Activated B cell treated with CpG ODN at 0.5 μM for 24 hours (primary cell): Measurements from ENCODE around the gene UGT2B11. TPM values are rescaled to one million over a fixed set of nuclear protein-coding genes. Genes with fewer than 3 reads are reported as not detected.
"Not testable (repeated sequence)": the region's sequence is repeated elsewhere in the genome, so short reads cannot be mapped to it uniquely, and the experiment has no call there.

Experiments used
- ATAC-seq: fragments of 200-7000 bp; cut with Tn5 transposase; one replicate; pipeline ENCODE4 v1.10.0; 2021; ENCODE audit warnings: low read depth, mild to moderate bottlenecking, moderate library complexity
- CTCF ChIA-PET: fragments of 350-600 bp; sonication (Branson Sonifier 250); formaldehyde crosslinking; loops from one replicate; lab custom pipeline; 2021; ENCODE audit warnings: antibody characterized with exemption; lab: Charles Lee
- POLR2A ChIA-PET: fragments of 350-600 bp; sonication (Branson Sonifier 250); formaldehyde crosslinking; loops from one replicate; lab custom pipeline; 2021; ENCODE audit warnings: antibody characterized with exemption; lab: Charles Lee
- DNase-seq: peaks from one replicate; pipeline ENCODE4 v3.0.0; 2022
- H3K27ac Mint-ChIP-seq: one replicate; pipeline ENCODE4 v1.8.0; 2020; ENCODE audit warnings: mixed read lengths
- H3K27me3 Mint-ChIP-seq: one replicate; pipeline ENCODE4 v1.8.0; 2021; ENCODE audit warnings: mixed read lengths
- H3K36me3 Mint-ChIP-seq: one replicate; pipeline ENCODE4 v1.8.0; 2021; ENCODE audit warnings: low read depth, mixed read lengths
- H3K4me1 Mint-ChIP-seq: one replicate; pipeline ENCODE4 v1.8.0; 2021; ENCODE audit warnings: mixed read lengths
- H3K4me3 Mint-ChIP-seq: one replicate; pipeline ENCODE4 v1.8.0; 2020; ENCODE audit warnings: mild to moderate bottlenecking, mixed read lengths
- H3K9me3 Mint-ChIP-seq: one replicate; pipeline ENCODE4 v1.8.0; 2020; ENCODE audit warnings: mixed read lengths
- CTCF ChIP-seq: fragments of 200-600 bp; IDR thresholded peaks from one replicate; pipeline ENCODE4 v1.8.0; 2022; ENCODE audit warnings: antibody characterized with exemption, mild to moderate bottlenecking
- intact Hi-C: fragments of 100-400 bp; cut with micrococcal nuclease; formaldehyde crosslinking; loops from one replicate; pipeline ENCODE4 v1.15.1; 2024
- total RNA-seq: library from RNA; stranded (reverse); gene quantifications from 2 replicates; pipeline ENCODE4 v1.2.3, GENCODE V29; 2022

Gene UGT2B11
- total RNA-seq = not detected in 2 replicates

- TF ChIP-seq CTCF = no peak
- no peak for ATAC-seq
- POLR2A ChIA-PET = no interaction called here
- CTCF ChIA-PET = no interaction called here
- no peak for DNase-seq
- H3K4me1 Mint-ChIP-seq = no peaks in the 10 kb centered on the region
- intact Hi-C loops = no loop called here
- no peaks in the 10 kb centered on the region for H3K9me3 Mint-ChIP-seq
- H3K27me3 Mint-ChIP-seq = no peaks in the 10 kb centered on the region
- no peaks in the 10 kb centered on the region for H3K36me3 Mint-ChIP-seq
- H3K27ac Mint-ChIP-seq = no peak within 1 kb of the TSS
- no peak within 1 kb of the TSS for H3K4me3 Mint-ChIP-seq
Measured at GRCh38 chr4:69214716-69215115, at the start of gene UGT2B11. Gene UGT2B11, minus strand, starts transcription at chr4:69214748. Its CDS starts 26 bp downstream, at chr4:69214722.

- ATAC-seq, H3K4me3 Mint-ChIP-seq, CTCF ChIA-PET, POLR2A ChIA-PET, H3K4me1 Mint-ChIP-seq, H3K27ac Mint-ChIP-seq, intact Hi-C loops, DNase-seq, H3K36me3 Mint-ChIP-seq, H3K9me3 Mint-ChIP-seq, H3K27me3 Mint-ChIP-seq: not testable (repeated sequence)
Measured at GRCh38 chr4:69253147-69253772, 38.7 kb upstream of the UGT2B11 start.

GRCh38 chr4:69250884-69251283, 36.3 kb upstream of the UGT2B11 start:
- intact Hi-C loops, DNase-seq, H3K4me3 Mint-ChIP-seq, H3K4me1 Mint-ChIP-seq, H3K36me3 Mint-ChIP-seq, H3K27me3 Mint-ChIP-seq, H3K9me3 Mint-ChIP-seq, ATAC-seq, POLR2A ChIA-PET, H3K27ac Mint-ChIP-seq, CTCF ChIA-PET: not testable (repeated sequence)

GRCh38 chr4:69242562-69243240, 28.2 kb upstream of the UGT2B11 start:
- ATAC-seq, CTCF ChIA-PET, H3K4me3 Mint-ChIP-seq, DNase-seq, H3K4me1 Mint-ChIP-seq, POLR2A ChIA-PET, H3K27ac Mint-ChIP-seq, H3K36me3 Mint-ChIP-seq, intact Hi-C loops, H3K9me3 Mint-ChIP-seq, H3K27me3 Mint-ChIP-seq: not testable (repeated sequence)

GRCh38 chr4:69241746-69242145, 27.2 kb upstream of the UGT2B11 start:
- ATAC-seq, H3K27me3 Mint-ChIP-seq, H3K9me3 Mint-ChIP-seq, POLR2A ChIA-PET, H3K36me3 Mint-ChIP-seq, intact Hi-C loops, H3K4me3 Mint-ChIP-seq, H3K27ac Mint-ChIP-seq, H3K4me1 Mint-ChIP-seq, DNase-seq: not testable (repeated sequence)
- CTCF ChIA-PET = interaction anchor here (0.6 kb wide), 1 partner anchor 68 kb away, joined by 3 read pairs; no protein-coding TSS in a partner anchor

GRCh38 chr4:69240787-69241186, 26.2 kb upstream of the UGT2B11 start:
- POLR2A ChIA-PET, H3K9me3 Mint-ChIP-seq, H3K4me1 Mint-ChIP-seq, intact Hi-C loops, ATAC-seq, H3K4me3 Mint-ChIP-seq, DNase-seq, CTCF ChIA-PET, H3K27ac Mint-ChIP-seq, H3K27me3 Mint-ChIP-seq, H3K36me3 Mint-ChIP-seq: not testable (repeated sequence)

GRCh38 chr4:69239557-69240168, 25.1 kb upstream of the UGT2B11 start:
- POLR2A ChIA-PET = no interaction called here
- H3K4me1 Mint-ChIP-seq = no peaks in the 10 kb centered on the region
- no peaks in the 10 kb centered on the region for H3K36me3 Mint-ChIP-seq
- intact Hi-C loops = no loop called here
- peaks cover 3% of the 10 kb centered on the region for H3K9me3 Mint-ChIP-seq
- CTCF ChIA-PET = no interaction called here
- H3K27ac Mint-ChIP-seq = no peak overlapping the region
- no peak for TF ChIP-seq CTCF
- DNase-seq (no peak), ATAC-seq (no peak)
- H3K27me3 Mint-ChIP-seq = no peaks in the 10 kb centered on the region
- H3K4me3 Mint-ChIP-seq = no peak overlapping the region
